Brain microvascular endothelial cell (primary cell): ENCODE results near the gene ZNF732.
"Not testable (repeated sequence)": the region's sequence is repeated elsewhere in the genome, so short reads cannot be mapped to it uniquely, and the experiment has no call there.

Source experiments
- DNase-seq: peaks from one replicate; pipeline ENCODE4 v3.0.0-alpha.2; 2020
- H3K27ac ChIP-seq: fragments of 250-450 bp; sonication (Bioruptor Pico); 2 replicates; pipeline ENCODE4 v1.5.1; 2020; ENCODE audit warnings: mild to moderate bottlenecking, moderate library complexity
- H3K27me3 ChIP-seq: fragments of 250-450 bp; sonication (Bioruptor Pico); replicated peaks from 2 replicates; pipeline ENCODE4 v1.5.1; 2020; ENCODE audit warnings: mild to moderate bottlenecking
- H3K36me3 ChIP-seq: fragments of 250-450 bp; sonication (Bioruptor Pico); replicated peaks from 2 replicates; pipeline ENCODE4 v1.5.1; 2020; ENCODE audit warnings: mild to moderate bottlenecking
- H3K4me3 ChIP-seq: 2 replicates; pipeline ENCODE4 v1.5.1; 2011; ENCODE audit warnings: low read depth, mild to moderate bottlenecking, control low read depth, low read length, moderate library complexity
- CTCF ChIP-seq: IDR thresholded peaks from 2 replicates; pipeline ENCODE4 v1.5.1; 2011; ENCODE audit warnings: low read depth, mild to moderate bottlenecking, moderate library complexity, low read length, control low read depth, inconsistent platforms; ENCODE audit errors: missing control alignments
- in situ Hi-C: cut with HindIII; loops from 2 replicates; pipeline ENCODE4 v1.10.0; 2017; ENCODE audit warnings: low sequenced_read_pairs, low pct_ligation_motif_present

ZNF732 gene

DNA sequence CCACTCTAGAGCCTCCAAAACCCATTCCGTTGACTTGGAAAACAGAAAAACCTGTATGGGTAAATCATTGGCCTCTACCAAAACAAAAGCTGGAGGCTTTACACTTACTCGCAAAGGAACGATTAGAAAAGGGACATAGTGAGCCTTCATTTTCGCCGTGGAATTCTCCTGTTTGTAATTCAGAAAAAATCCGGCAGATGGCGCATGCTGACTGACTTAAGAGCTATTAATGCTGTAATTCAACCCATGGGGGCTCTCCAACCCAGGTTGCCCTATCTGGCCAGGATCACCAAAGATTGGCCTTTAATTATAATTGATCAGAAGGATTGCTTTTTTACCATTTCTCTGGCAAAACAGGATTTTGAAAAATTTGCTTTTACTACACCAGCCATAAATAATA lies 60.8 kb downstream of the ZNF732 start:
- H3K4me3 ChIP-seq: no peak overlapping the region
- peak; percentile 47 for TF ChIP-seq CTCF
- peak; percentile 7 for DNase-seq
- H3K36me3 ChIP-seq: no peaks in the 10 kb centered on the region
- in situ Hi-C loops: no loop called here
- H3K27me3 ChIP-seq: no peaks in the 10 kb centered on the region
- H3K27ac ChIP-seq: no peak overlapping the region

DNA sequence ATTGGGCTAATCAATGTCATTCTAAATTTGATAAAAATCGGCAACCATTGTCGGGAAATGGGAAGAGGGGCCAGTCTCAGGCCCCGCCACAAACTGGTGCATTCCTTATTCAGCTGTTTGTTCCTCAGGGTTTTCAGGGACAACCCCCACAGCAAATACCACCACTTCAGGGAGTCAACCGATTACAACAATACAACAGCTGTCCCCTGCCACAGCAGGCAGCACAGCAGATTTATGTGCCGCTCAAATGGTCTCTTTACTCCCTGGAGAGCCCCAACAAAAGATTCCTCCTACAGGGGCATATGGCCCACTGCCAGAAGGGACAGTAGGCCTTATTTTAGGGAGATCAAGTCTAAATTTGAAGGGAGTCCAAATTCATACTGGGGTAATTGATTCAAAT lies 61.8 kb downstream of the ZNF732 start:
- no peak for DNase-seq
- no peak for TF ChIP-seq CTCF
- H3K4me3 ChIP-seq: no peak overlapping the region
- H3K27ac ChIP-seq: no peak overlapping the region
- no peaks in the 10 kb centered on the region for H3K27me3 ChIP-seq
- H3K36me3 ChIP-seq: no peaks in the 10 kb centered on the region
- in situ Hi-C loops: no loop called here

- in situ Hi-C loops: no loop called here
- DNase-seq: peak; percentile 46
These were observed 63.0 kb downstream of the ZNF732 start for GRCh38 chr4:242121-242848.

DNA sequence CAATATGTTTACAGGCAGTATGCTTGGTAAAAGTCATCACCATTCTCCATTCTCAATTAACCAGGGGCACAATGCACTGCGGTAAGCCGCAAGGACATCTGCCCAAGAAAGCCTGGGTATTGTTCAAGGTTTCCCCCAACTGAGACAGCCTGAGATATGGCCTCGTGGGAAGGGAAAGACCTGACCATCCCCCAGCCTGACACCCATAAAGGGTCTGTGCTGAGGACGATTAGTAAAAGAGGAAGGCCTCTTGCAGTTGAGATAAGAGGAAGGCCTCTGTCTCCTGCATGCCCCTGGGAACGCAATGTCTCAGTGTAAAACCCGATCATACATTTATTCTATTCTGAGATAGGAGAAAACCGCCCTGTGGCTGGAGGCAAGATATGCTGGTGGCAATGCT lies 63.9 kb downstream of the ZNF732 start:
- H3K27ac ChIP-seq, H3K36me3 ChIP-seq, H3K27me3 ChIP-seq, H3K4me3 ChIP-seq, DNase-seq, in situ Hi-C loops: not testable (repeated sequence)

More at GRCh38 chr4:242121-242848, 63.0 kb downstream of the ZNF732 start:
- Histone ChIP-seq H3K36me3 (no peaks in the 10 kb centered on the region), H3K4me3 (peak overlapping the region; percentile 34), H3K27ac (no peak overlapping the region), H3K27me3 (no peaks in the 10 kb centered on the region)
- TF ChIP-seq CTCF: peak; percentile 62

- H3K4me3 ChIP-seq: no peak overlapping the region
- H3K27me3 ChIP-seq: no peaks in the 10 kb centered on the region
- no peak for TF ChIP-seq CTCF
- no peaks in the 10 kb centered on the region for H3K36me3 ChIP-seq
- no peak for DNase-seq
- no peak overlapping the region for H3K27ac ChIP-seq
- in situ Hi-C loops: no loop called here
These were observed 69.2 kb downstream of the ZNF732 start for GRCh38 chr4:236028-236427.

DNA sequence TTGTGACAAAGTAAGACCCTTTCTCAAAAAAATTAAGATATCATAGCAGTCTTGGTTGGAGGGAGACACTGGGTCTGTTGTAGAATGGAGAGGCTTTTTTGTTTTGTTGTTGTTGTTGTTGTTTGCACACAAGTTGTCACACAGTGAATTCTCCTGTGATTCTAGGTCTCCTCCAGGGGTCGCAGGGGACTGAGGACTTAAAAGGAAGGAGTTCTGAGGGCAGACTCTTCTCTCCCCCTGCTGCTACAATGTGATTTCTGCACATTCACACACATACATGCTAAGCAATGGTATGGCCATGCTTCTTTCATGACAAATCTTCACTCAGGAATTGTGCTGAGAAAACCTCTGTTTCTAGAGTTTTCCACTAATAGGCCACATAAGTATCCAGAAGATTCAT lies 71.1 kb downstream of the ZNF732 start:
- TF ChIP-seq CTCF: no peak
- Histone ChIP-seq H3K27me3 (no peaks in the 10 kb centered on the region), H3K36me3 (no peaks in the 10 kb centered on the region), H3K4me3 (no peak overlapping the region), H3K27ac (no peak overlapping the region)
- DNase-seq: no peak
- in situ Hi-C loops: no loop called here
